Mesendoderm (in vitro differentiated cells): ENCODE measurements around the gene HCRT.
"Not testable (repeated sequence)": the region's sequence is repeated elsewhere in the genome, so short reads cannot be mapped to it uniquely, and the experiment has no call there.

Experiments
- DNase-seq: peaks from one replicate; pipeline ENCODE4 v3.0.0; 2013
- H2AK5ac ChIP-seq: 2 replicates; pipeline ENCODE4 v1.6.1; 2013; ENCODE audit warnings: low read length, inconsistent platforms
- H2BK120ac ChIP-seq: 2 replicates; pipeline ENCODE4 v1.6.1; 2013; ENCODE audit warnings: low read depth, mild to moderate bottlenecking, low read length, moderate library complexity, mixed read lengths
- H2BK15ac ChIP-seq: replicated peaks from 2 replicates; pipeline ENCODE4 v1.6.1; 2013; ENCODE audit warnings: low read depth, mild to moderate bottlenecking, moderate library complexity
- H2BK5ac ChIP-seq: 2 replicates; pipeline ENCODE4 v1.6.1; 2013; ENCODE audit warnings: low read length, inconsistent platforms
- H3K18ac ChIP-seq: 2 replicates; pipeline ENCODE4 v1.6.1; 2013; ENCODE audit warnings: mild to moderate bottlenecking, low read length, mixed read lengths
- H3K23ac ChIP-seq: one replicate; pipeline ENCODE4 v1.6.1; 2013; ENCODE audit warnings: low read length
- H3K27ac ChIP-seq: 2 replicates; pipeline ENCODE4 v1.5.1; 2013; ENCODE audit warnings: low read depth, mild to moderate bottlenecking, inconsistent platforms, low read length, moderate library complexity
- H3K27me3 ChIP-seq: 2 replicates; pipeline ENCODE4 v1.6.1; 2013; ENCODE audit warnings: low read length, control low read depth, mild to moderate bottlenecking, inconsistent platforms; ENCODE audit not compliant: insufficient read depth, poor library complexity
- H3K36me3 ChIP-seq: 2 replicates; pipeline ENCODE4 v1.6.1; 2013; ENCODE audit warnings: low read length, inconsistent platforms; ENCODE audit not compliant: control insufficient read depth, insufficient read depth
- H3K4ac ChIP-seq: one replicate; pipeline ENCODE4 v1.6.1; 2013; ENCODE audit warnings: low read depth, mild to moderate bottlenecking, low read length, moderate library complexity
- H3K4me1 ChIP-seq: 2 replicates; pipeline ENCODE4 v1.6.1; 2013; ENCODE audit warnings: low read depth, low read length, inconsistent platforms; ENCODE audit not compliant: control insufficient read depth
- H3K4me2 ChIP-seq: 2 replicates; pipeline ENCODE4 v1.6.1; 2013; ENCODE audit warnings: low read length
- H3K4me3 ChIP-seq: 2 replicates; pipeline ENCODE4 v1.5.1; 2013; ENCODE audit warnings: mild to moderate bottlenecking, low read length
- H3K56ac ChIP-seq: one replicate; pipeline ENCODE4 v1.6.1; 2013; ENCODE audit warnings: low read length
- H3K79me1 ChIP-seq: 2 replicates; pipeline ENCODE4 v1.6.1; 2013; ENCODE audit warnings: low read length, inconsistent platforms
- H3K79me2 ChIP-seq: 2 replicates; pipeline ENCODE4 v1.6.1; 2013; ENCODE audit warnings: mild to moderate bottlenecking, low read length; ENCODE audit not compliant: control insufficient read depth, insufficient read depth
- H3K9ac ChIP-seq: 2 replicates; pipeline ENCODE4 v1.6.1; 2013; ENCODE audit warnings: low read length, inconsistent platforms
- H4K5ac ChIP-seq: one replicate; pipeline ENCODE4 v1.6.1; 2013; ENCODE audit warnings: low read length
- H4K8ac ChIP-seq: one replicate; pipeline ENCODE4 v1.6.1; 2013; ENCODE audit warnings: low read depth, mild to moderate bottlenecking, control low read depth, low read length, moderate library complexity
- WGBS: extraction: QIAGEN DNeasy Blood & Tissue Kit; methylation state at CpG from one replicate; pipeline ENCODE4 v1.1.7; 2013; ENCODE audit warnings: low lambda C conversion rate, missing lambda C conversion rate; ENCODE audit not compliant: insufficient coverage; ENCODE audit errors: extremely low coverage; 5-methylcytosine and 5-hydroxymethylcytosine counted together

HCRT gene

DNA sequence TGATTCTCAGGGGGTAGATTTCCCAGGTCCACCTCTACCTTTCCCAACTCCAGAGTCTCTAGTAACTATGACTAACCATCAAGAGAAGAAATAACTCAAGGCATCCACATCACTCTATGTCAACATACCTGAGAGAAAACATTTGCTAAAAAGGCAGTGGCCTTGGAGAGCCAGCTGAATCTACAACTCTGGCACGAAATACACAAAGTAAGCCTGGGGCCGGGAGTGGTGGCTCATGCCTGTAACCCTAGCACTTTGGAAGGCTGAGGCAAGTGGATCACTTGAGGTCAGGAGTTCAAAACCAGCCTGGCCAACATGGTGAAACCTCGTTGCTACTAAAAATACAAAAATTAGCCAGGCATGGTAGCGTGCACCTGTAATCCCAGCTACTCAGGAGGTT lies 42.1 kb downstream of the HCRT start:
- H2AK5ac ChIP-seq, H2BK15ac ChIP-seq, H2BK5ac ChIP-seq, DNase-seq, H4K5ac ChIP-seq, H4K8ac ChIP-seq, H3K4me3 ChIP-seq, H3K56ac ChIP-seq, H3K4ac ChIP-seq, H3K36me3 ChIP-seq, H3K27ac ChIP-seq, H3K23ac ChIP-seq, H3K9ac ChIP-seq, H3K4me2 ChIP-seq, H3K4me1 ChIP-seq, H3K27me3 ChIP-seq, H3K18ac ChIP-seq, H2BK120ac ChIP-seq: not testable (repeated sequence)
- Histone ChIP-seq H3K79me1 (peaks cover 27% of the 10 kb centered on the region), H3K79me2 (peaks cover 31% of the 10 kb centered on the region)
- WGBS: no CpG with 5 or more reads among the region's 4 CpGs

DNA sequence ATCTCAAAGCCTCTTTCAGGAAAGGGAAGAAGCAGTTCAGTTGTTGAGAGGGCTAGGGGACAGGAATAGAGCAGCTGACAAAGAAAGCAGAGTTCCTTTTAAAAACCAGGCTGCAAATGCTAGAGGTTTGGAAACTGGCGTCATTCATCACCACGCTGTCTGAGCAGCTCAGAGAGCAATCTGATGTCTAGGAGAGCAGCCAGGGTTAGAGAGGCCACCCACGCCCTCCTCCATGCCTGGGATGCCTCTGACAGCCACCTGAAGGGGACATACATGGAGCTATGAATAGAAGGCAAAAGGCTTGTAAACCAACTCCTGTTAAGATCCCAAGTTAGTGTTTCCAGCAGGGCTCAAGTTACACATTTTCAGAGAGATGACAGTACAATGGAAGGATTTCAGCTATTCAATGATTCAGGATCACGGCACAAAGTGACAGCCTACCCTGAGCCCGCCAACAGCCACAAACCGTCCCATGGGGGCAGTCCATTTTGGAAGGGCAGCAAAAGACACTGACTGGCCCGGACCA lies 42.8 kb downstream of the HCRT start:
- H2BK5ac ChIP-seq: no peak overlapping the region

DNA sequence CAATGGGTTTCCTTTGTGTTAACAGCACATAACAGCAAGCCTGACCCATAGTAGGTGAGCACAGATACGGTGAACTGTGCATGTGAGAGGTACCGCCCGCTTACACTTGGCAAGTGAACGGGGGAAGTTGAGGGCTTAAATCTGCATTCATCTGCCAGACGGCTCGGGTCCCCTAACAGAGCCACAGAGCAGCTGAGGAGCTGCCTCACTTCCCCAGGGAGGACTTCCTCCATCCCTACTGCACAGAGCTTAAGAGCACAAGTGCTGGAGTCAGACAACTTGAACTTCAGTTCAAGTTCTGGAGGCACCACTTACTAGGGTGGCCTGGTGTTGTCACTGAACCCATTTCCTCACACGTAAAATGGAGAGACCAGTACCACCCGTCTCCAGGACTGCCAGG lies 43.9 kb downstream of the HCRT start:
- Histone ChIP-seq H3K79me1 (peaks cover 27% of the 10 kb centered on the region), H4K5ac (no peak overlapping the region), H3K56ac (no peak overlapping the region), H2BK120ac (no peak overlapping the region), H3K4me3 (no peak overlapping the region), H4K8ac (no peak overlapping the region), H3K9ac (no peak overlapping the region), H3K4ac (no peak overlapping the region), H3K79me2 (peaks cover 32% of the 10 kb centered on the region), H3K27ac (no peak overlapping the region), H3K23ac (no peak overlapping the region), H2BK15ac (no peak overlapping the region), H2AK5ac (no peak overlapping the region), H3K4me2 (no peak overlapping the region), H3K36me3 (peaks cover 5% of the 10 kb centered on the region), H3K4me1 (no peaks in the 10 kb centered on the region), H2BK5ac (no peak overlapping the region), H3K27me3 (no peaks in the 10 kb centered on the region), H3K18ac (no peak overlapping the region)
- DNase-seq: no peak
- WGBS: no CpG with 5 or more reads among the region's 8 CpGs

More for the DNA sequence above, 42.8 kb downstream of the HCRT start:
- H3K36me3 ChIP-seq: peaks cover 5% of the 10 kb centered on the region
- H3K27ac ChIP-seq: no peak overlapping the region
- H2AK5ac ChIP-seq: no peak overlapping the region
- DNase-seq: no peak
- H3K4me1 ChIP-seq: no peaks in the 10 kb centered on the region
- H4K5ac ChIP-seq: no peak overlapping the region
- no peak overlapping the region for H3K4me2 ChIP-seq
- no peak overlapping the region for H3K18ac ChIP-seq
- no peak overlapping the region for H2BK15ac ChIP-seq
- peaks cover 32% of the 10 kb centered on the region for H3K79me2 ChIP-seq
- H3K56ac ChIP-seq: no peak overlapping the region
- H2BK120ac ChIP-seq: no peak overlapping the region
- no peak overlapping the region for H3K4me3 ChIP-seq
- no peak overlapping the region for H4K8ac ChIP-seq
- no CpG with 5 or more reads among the region's 7 CpGs for WGBS
- no peaks in the 10 kb centered on the region for H3K27me3 ChIP-seq
- H3K9ac ChIP-seq: no peak overlapping the region
- H3K4ac ChIP-seq: no peak overlapping the region
- peaks cover 27% of the 10 kb centered on the region for H3K79me1 ChIP-seq
- no peak overlapping the region for H3K23ac ChIP-seq

DNA sequence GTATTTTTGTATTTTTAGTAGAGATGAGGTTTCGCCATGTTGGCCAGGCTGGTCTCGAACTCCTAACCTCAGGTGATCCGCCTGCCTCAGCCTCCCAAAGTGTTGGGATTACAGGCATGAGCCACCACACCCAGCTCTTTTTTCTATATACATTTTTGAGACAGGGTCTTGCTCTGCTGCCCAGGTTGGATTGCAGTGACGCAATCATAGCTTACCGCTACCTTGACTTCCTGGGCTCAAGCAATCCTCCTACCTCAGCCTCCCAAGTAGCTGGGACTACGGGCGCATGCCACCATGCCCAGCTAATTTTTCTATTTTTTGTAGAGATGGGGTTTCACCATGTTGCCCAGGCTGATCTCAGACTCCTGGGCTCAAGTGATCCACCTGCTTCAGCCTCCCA lies 44.6 kb downstream of the HCRT start:
- H2BK120ac ChIP-seq, DNase-seq, H4K8ac ChIP-seq, H2BK15ac ChIP-seq, H3K9ac ChIP-seq, H3K23ac ChIP-seq, H3K4me1 ChIP-seq, H3K36me3 ChIP-seq, H3K27ac ChIP-seq, H2AK5ac ChIP-seq, H2BK5ac ChIP-seq, H3K4ac ChIP-seq, H3K56ac ChIP-seq, H4K5ac ChIP-seq, H3K18ac ChIP-seq, H3K4me3 ChIP-seq, H3K27me3 ChIP-seq, H3K4me2 ChIP-seq: not testable (repeated sequence)
- Histone ChIP-seq H3K79me1 (peaks cover 32% of the 10 kb centered on the region), H3K79me2 (peaks cover 34% of the 10 kb centered on the region)
- WGBS: no CpG with 5 or more reads among the region's 7 CpGs

DNA sequence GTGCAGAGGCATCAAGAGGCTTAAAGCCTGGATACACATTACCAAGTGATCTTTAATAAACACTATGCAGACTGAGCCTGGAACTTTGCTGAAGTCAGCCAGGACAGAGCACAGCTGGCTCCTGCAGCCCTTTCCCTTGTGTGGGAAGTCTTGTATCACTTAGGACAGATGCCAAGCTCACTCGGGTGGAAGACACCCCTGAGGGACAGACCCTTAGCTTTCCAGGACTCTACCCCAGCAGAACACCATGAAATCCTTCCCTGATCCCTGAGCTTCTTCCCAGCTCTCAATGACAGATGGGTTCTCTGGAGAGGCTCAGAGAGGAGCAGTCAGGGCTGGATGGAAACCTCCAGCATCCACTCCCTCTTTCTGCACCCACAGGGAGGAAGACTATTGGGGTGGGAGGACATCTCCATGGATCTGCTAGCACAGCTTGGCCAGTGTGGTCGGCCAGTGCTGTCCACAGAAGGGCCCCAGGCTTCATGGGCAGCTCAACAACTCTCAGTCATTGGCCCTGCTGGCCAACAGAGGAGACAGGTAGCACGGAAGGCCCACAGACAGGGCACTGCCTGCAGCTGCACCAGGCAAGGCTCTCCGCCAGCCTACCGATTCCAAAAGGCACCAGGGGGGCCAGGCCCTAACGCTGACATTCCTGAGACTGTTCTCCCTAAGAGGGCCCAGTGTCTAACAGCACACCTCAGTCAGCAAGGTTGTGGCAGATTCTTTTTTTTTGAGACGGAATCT lies 46.3 kb downstream of the HCRT start:
- no peak overlapping the region for H2BK15ac ChIP-seq
- H4K5ac ChIP-seq: no peak overlapping the region
- peaks cover 6% of the 10 kb centered on the region for H3K4me1 ChIP-seq
- WGBS: no CpG with 5 or more reads among the region's 7 CpGs
- H3K79me2 ChIP-seq: peaks cover 35% of the 10 kb centered on the region
- H2AK5ac ChIP-seq: no peak overlapping the region
- no peak overlapping the region for H4K8ac ChIP-seq
- H3K23ac ChIP-seq: no peak overlapping the region
- H3K27me3 ChIP-seq: no peaks in the 10 kb centered on the region
- peaks cover 35% of the 10 kb centered on the region for H3K79me1 ChIP-seq
- no peak overlapping the region for H2BK120ac ChIP-seq
- no peak overlapping the region for H2BK5ac ChIP-seq
- DNase-seq: no peak
- H3K36me3 ChIP-seq: peaks cover 4% of the 10 kb centered on the region
- no peak overlapping the region for H3K4ac ChIP-seq
- H3K4me2 ChIP-seq: no peak overlapping the region
- no peak overlapping the region for H3K4me3 ChIP-seq
- H3K9ac ChIP-seq: no peak overlapping the region
- H3K27ac ChIP-seq: no peak overlapping the region
- H3K56ac ChIP-seq: no peak overlapping the region
- no peak overlapping the region for H3K18ac ChIP-seq

DNA sequence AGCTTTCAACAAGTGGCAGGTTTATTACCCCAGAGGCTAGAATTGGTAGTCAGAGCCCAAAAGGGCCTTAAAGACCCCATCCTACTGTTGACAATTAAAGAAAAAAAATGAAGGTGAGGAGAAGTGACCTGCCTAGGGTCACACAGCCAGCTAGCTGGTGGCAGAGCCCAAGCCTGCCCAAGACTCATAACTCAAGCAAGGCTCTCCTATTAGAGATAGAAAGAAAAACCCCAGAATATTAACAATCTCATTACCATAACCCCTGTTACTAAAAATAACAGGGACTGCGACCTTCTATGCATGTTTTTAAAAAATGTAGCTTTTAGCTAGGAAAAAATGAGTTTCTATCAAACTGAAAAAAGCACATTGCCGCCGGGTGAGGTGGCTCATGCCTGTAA lies 48.6 kb downstream of the HCRT start:
- no CpG with 5 or more reads among the region's 3 CpGs for WGBS
- no peak overlapping the region for H3K4ac ChIP-seq
- no peak overlapping the region for H2BK5ac ChIP-seq
- peaks cover 32% of the 10 kb centered on the region for H3K79me2 ChIP-seq
- H2AK5ac ChIP-seq: no peak overlapping the region
- H2BK15ac ChIP-seq: no peak overlapping the region
- no peak overlapping the region for H4K5ac ChIP-seq
- H2BK120ac ChIP-seq: no peak overlapping the region
- no peak overlapping the region for H3K18ac ChIP-seq
- no peak overlapping the region for H3K23ac ChIP-seq
- H3K27ac ChIP-seq: no peak overlapping the region
- DNase-seq: no peak
- H3K56ac ChIP-seq: no peak overlapping the region
- no peak overlapping the region for H3K4me2 ChIP-seq
- no peak overlapping the region for H3K9ac ChIP-seq
- H3K36me3 ChIP-seq: no peaks in the 10 kb centered on the region
- H3K79me1 ChIP-seq: peaks cover 41% of the 10 kb centered on the region
- H4K8ac ChIP-seq: no peak overlapping the region
- H3K4me3 ChIP-seq: no peak overlapping the region
- no peaks in the 10 kb centered on the region for H3K27me3 ChIP-seq
- peaks cover 6% of the 10 kb centered on the region for H3K4me1 ChIP-seq
